ENCODE results near the gene CCDC146.

DNA sequence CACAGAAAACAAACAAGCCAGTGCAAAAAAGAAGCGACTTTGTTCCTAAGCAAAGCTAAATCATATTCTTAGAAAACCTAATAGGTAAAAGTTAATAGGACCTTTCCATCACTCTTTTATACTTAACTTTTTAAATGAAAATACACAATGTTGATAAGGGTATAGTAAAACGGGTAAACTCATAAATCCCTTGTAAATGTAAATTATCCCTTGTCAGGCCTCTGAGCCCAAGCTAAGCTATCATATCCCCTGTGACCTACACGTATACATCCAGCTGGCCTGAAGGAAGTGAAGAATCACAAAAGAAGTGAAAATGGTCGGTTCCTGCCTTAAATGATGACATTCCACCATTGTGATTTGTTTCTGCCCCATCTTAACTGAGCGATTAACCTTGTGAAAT, 217.3 kb downstream of the CCDC146 start:
- TF ChIP-seq, protein P1, sequence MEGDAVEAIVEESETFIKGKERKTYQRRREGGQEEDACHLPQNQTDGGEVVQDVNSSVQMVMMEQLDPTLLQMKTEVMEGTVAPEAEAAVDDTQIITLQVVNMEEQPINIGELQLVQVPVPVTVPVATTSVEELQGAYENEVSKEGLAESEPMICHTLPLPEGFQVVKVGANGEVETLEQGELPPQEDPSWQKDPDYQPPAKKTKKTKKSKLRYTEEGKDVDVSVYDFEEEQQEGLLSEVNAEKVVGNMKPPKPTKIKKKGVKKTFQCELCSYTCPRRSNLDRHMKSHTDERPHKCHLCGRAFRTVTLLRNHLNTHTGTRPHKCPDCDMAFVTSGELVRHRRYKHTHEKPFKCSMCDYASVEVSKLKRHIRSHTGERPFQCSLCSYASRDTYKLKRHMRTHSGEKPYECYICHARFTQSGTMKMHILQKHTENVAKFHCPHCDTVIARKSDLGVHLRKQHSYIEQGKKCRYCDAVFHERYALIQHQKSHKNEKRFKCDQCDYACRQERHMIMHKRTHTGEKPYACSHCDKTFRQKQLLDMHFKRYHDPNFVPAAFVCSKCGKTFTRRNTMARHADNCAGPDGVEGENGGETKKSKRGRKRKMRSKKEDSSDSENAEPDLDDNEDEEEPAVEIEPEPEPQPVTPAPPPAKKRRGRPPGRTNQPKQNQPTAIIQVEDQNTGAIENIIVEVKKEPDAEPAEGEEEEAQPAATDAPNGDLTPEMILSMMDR (IDR thresholded peaks at IDR 0.05): no peak
- TF ChIP-seq POLR2A (IDR thresholded peaks at IDR 0.05): no peak

All from right lobe of liver (tissue), 4 donors.